GM12878 (cell line): ENCODE data around the gene IL3. TPM values are rescaled to one million over a fixed set of nuclear protein-coding genes. Genes with fewer than 3 reads are reported as not detected.
A peak's percentile ranks its signal among the peaks of the same experiment; 100 is the strongest.

ENCODE experiments used
- ATAC-seq: fragments of 200-7000 bp; cut with Tn5 transposase; 3 replicates; pipeline ENCODE4 v1.9.1; 2020; ENCODE audit warnings: mild to moderate bottlenecking, moderate library complexity
- BruUV-seq: library from RNA; stranded (reverse); fragments of 400-500 nt; replicated peaks from 2 replicates; lab custom pipeline; 2021; lab: Mats Ljungman, UMichigan
- CTCF ChIA-PET: fragments of 300-600 bp; sonication (Branson Sonifier 250); formaldehyde crosslinking; extraction: SDS; loops from one replicate; lab custom pipeline; 2021; ENCODE audit warnings: inconsistent platforms; lab: Yijun Ruan, JAX
- POLR2A ChIA-PET: fragments of 350-600 bp; formaldehyde crosslinking; extraction: SDS; loops from one replicate; lab custom pipeline; 2021; ENCODE audit warnings: inconsistent platforms; lab: Charles Lee
- RAD21 ChIA-PET: fragments of 300-600 bp; sonication (Branson Sonifier 250); formaldehyde crosslinking; loops from one replicate; lab custom pipeline; 2023; ENCODE audit warnings: antibody characterized with exemption; ENCODE audit not compliant: unreplicated experiment; lab: Charles Lee
- SMC1A ChIA-PET: fragments of 300-600 bp; sonication (Branson Sonifier 250); formaldehyde crosslinking; loops from one replicate; lab custom pipeline; 2023; ENCODE audit not compliant: unreplicated experiment, uncharacterized antibody; lab: Charles Lee
- DNase-seq: peaks from one replicate; pipeline ENCODE4 v3.0.0-alpha.2; 2011; ENCODE audit warnings: low read depth, low spot score
- FAIRE-seq: peaks from 3 replicates; lab custom pipeline; 2011; peaks lifted over from hg19 to GRCh38; lab: Jason Lieb, UNC
- H2AFZ ChIP-seq: 2 replicates; pipeline ENCODE4 v1.6.0; 2011; ENCODE audit warnings: low read depth, low read length, control low read depth; ENCODE audit not compliant: control insufficient read depth
- H3K27ac ChIP-seq: 2 replicates; pipeline ENCODE4 v1.5.1; 2011; ENCODE audit warnings: control low read depth; ENCODE audit not compliant: control insufficient read depth, insufficient read depth
- H3K27me3 ChIP-seq, 2 experiments: replicated peaks in 1 of 2; 2 replicates each; pipeline versions ENCODE4 v1.6.0 to v1.6.1; 2011; ENCODE audit warnings: low read length in 1 of 2; ENCODE audit not compliant: control insufficient read depth in 2 of 2, insufficient read depth in 2 of 2
- H3K36me3 ChIP-seq, 2 experiments: 2 replicates each; pipeline ENCODE4 v1.5.1; 2011; ENCODE audit warnings: low read length in 1 of 2; ENCODE audit not compliant: control insufficient read depth in 2 of 2, insufficient read depth in 2 of 2
- H3K4me1 ChIP-seq: 2 replicates; pipeline ENCODE4 v1.6.1; 2011; ENCODE audit warnings: mild to moderate bottlenecking, low read length, moderate library complexity, mixed read lengths; ENCODE audit not compliant: control insufficient read depth, insufficient read depth
- H3K4me2 ChIP-seq: 2 replicates; pipeline ENCODE4 v1.6.0; 2011; ENCODE audit warnings: control low read depth; ENCODE audit not compliant: control insufficient read depth, insufficient read depth
- H3K4me3 ChIP-seq: fragments of 200-600 bp; sonication (generic); 2 replicates; pipeline ENCODE4 v1.5.1; 2016
- H3K79me2 ChIP-seq: 2 replicates; pipeline ENCODE4 v1.6.0; 2011; ENCODE audit warnings: low read length; ENCODE audit not compliant: control insufficient read depth, insufficient read depth
- H3K9ac ChIP-seq: 2 replicates; pipeline ENCODE4 v1.8.0; 2011; ENCODE audit warnings: low read length, control low read depth, mixed read lengths; ENCODE audit not compliant: control insufficient read depth, insufficient read depth
- H3K9me3 ChIP-seq: replicated peaks from 3 replicates; pipeline ENCODE4 v1.5.1; 2011; ENCODE audit warnings: mild to moderate bottlenecking, low read length; ENCODE audit not compliant: control insufficient read depth, insufficient read depth
- H4K20me1 ChIP-seq: 2 replicates; pipeline ENCODE4 v1.6.0; 2011; ENCODE audit not compliant: control insufficient read depth, insufficient read depth
- ATF2 ChIP-seq: IDR thresholded peaks from 2 replicates; pipeline ENCODE4 v1.6.1; 2012; ENCODE audit warnings: low read length, inconsistent platforms
- ATF7 ChIP-seq: fragments of 450-650 bp; IDR thresholded peaks from 2 replicates; pipeline ENCODE4 v1.6.1; 2016; ENCODE audit warnings: low read depth, mild to moderate bottlenecking
- BCL11A ChIP-seq: IDR thresholded peaks from 2 replicates; pipeline ENCODE4 v1.6.1; 2011; ENCODE audit warnings: low read depth, low read length
- BHLHE40 ChIP-seq, 2 experiments: fragments of 450-650 bp in 1 of 2; IDR thresholded peaks; 2 replicates each; pipeline ENCODE4 v1.6.1; 2011 to 2017; ENCODE audit warnings: low read depth in 2 of 2, borderline replicate concordance in 1 of 2, improper control_type of control experiment in 1 of 2, low read length in 1 of 2, mild to moderate bottlenecking in 1 of 2
- CREM ChIP-seq: IDR thresholded peaks from 2 replicates; pipeline ENCODE4 v1.6.1; 2014; ENCODE audit warnings: antibody characterized with exemption, low read depth
- E4F1 ChIP-seq: fragments of 450-650 bp; IDR thresholded peaks from 2 replicates; pipeline ENCODE4 v1.6.1; 2018; ENCODE audit warnings: borderline replicate concordance, mild to moderate bottlenecking; ENCODE audit not compliant: partially characterized antibody
- FOXM1 ChIP-seq: IDR thresholded peaks from 2 replicates; pipeline ENCODE4 v1.6.1; 2012; ENCODE audit warnings: low read depth, mild to moderate bottlenecking, inconsistent platforms, low read length, moderate library complexity
- GATAD2B ChIP-seq: fragments of 450-650 bp; conservative IDR thresholded peaks from 2 replicates; pipeline ENCODE4 v1.6.1; 2017; ENCODE audit warnings: low read depth, mild to moderate bottlenecking, moderate library complexity
- IRF4 ChIP-seq: IDR thresholded peaks from 2 replicates; pipeline ENCODE4 v1.6.1; 2011; ENCODE audit warnings: low read depth, low read length
- JUNB ChIP-seq: IDR thresholded peaks from 2 replicates; pipeline ENCODE4 v1.6.1; 2016; ENCODE audit warnings: antibody characterized with exemption, mild to moderate bottlenecking
- MTA2 ChIP-seq: fragments of 450-650 bp; IDR thresholded peaks from 2 replicates; pipeline ENCODE4 v1.6.1; 2016; ENCODE audit warnings: low read depth, mild to moderate bottlenecking, moderate library complexity
- MXI1 ChIP-seq: fragments of 150-350 bp; IDR thresholded peaks from 2 replicates; pipeline ENCODE4 v1.6.1; 2011; ENCODE audit warnings: low read depth, mild to moderate bottlenecking, inconsistent platforms, low read length, improper control_type of control experiment
- NBN ChIP-seq: fragments of 450-650 bp; IDR thresholded peaks from 2 replicates; pipeline ENCODE4 v1.6.1; 2016
- NR2F1 ChIP-seq: fragments of 450-650 bp; conservative IDR thresholded peaks from 2 replicates; pipeline ENCODE4 v1.6.1; 2017; ENCODE audit warnings: mild to moderate bottlenecking
- PAX5 ChIP-seq: IDR thresholded peaks from 2 replicates; pipeline ENCODE4 v1.6.1; 2011; ENCODE audit warnings: low read depth, low read length, borderline replicate concordance
- SKIL ChIP-seq: fragments of 450-650 bp; IDR thresholded peaks from 2 replicates; pipeline ENCODE4 v1.6.1; 2017; ENCODE audit warnings: mild to moderate bottlenecking, low read depth, inconsistent platforms; ENCODE audit not compliant: poor library complexity, severe bottlenecking
- SPI1 ChIP-seq: IDR thresholded peaks from 2 replicates; pipeline ENCODE4 v1.6.1; 2011; ENCODE audit warnings: low read depth, mild to moderate bottlenecking, low read length, moderate library complexity, borderline replicate concordance; ENCODE audit not compliant: insufficient read depth
- TCF12 ChIP-seq: IDR thresholded peaks from 2 replicates; pipeline ENCODE4 v1.6.1; 2011; ENCODE audit warnings: low read depth, mild to moderate bottlenecking, low read length
- YBX1 ChIP-seq: fragments of 450-650 bp; IDR thresholded peaks from 2 replicates; pipeline ENCODE4 v1.6.1; 2016; ENCODE audit warnings: antibody characterized with exemption
- ZBED1 ChIP-seq: IDR thresholded peaks from 2 replicates; pipeline ENCODE4 v1.6.1; 2016; ENCODE audit warnings: borderline replicate concordance
- WGBS: methylation state at CpG from one replicate; pipeline ENCODE4 v1.1.6; 2016; ENCODE audit warnings: low lambda C conversion rate; ENCODE audit not compliant: insufficient replicate concordance, insufficient coverage; ENCODE audit errors: missing lambda C conversion rate; 5-methylcytosine and 5-hydroxymethylcytosine counted together
- in situ Hi-C: fragments of 300-500 bp; cut with MboI; formaldehyde crosslinking; loops from 9 replicates; pipeline ENCODE4 v1.14.3; 2018; ENCODE audit warnings: mixed read lengths
- intact Hi-C: fragments of 100-400 bp; cut with micrococcal nuclease; formaldehyde crosslinking; loops from one replicate; pipeline ENCODE4 v1.14.2; 2022; ENCODE audit not compliant: unreplicated experiment
- polyA plus RNA-seq, 11 experiments: library from polyadenylated mRNA; depleted of rRNA in 4 of 11; unstranded in 6 of 11; stranded (reverse) in 5 of 11; fragments of >200 nt; fragmentation: Nextera tagmentation in 4 of 11; fragmentation: Illumina TruSeq in 1 of 11; extraction: Ambion mirVana in 4 of 11; extraction: Trizol in 1 of 11; gene quantifications; 1 replicate in 1 of 11; 2 replicates in 10 of 11; pipeline versions ENCODE4 v1.2.1 to v1.2.3, GENCODE V29; 2011 to 2016; ENCODE audit warnings: inconsistent platforms in 2 of 11, missing spikeins in 2 of 11, low read depth in 1 of 11
- total RNA-seq, 4 experiments: library from RNA; depleted of rRNA in 3 of 4; stranded (reverse); fragments of >200 nt in 3 of 4; fragmentation: Illumina TruSeq in 1 of 4; extraction: Trizol in 1 of 4; gene quantifications; 2 replicates each; pipeline versions ENCODE4 v1.2.1 to v1.2.3, GENCODE V29; 2013 to 2021

Gene IL3
- total and polyA plus RNA-seq, 10 of the 15 experiments (the other 5 are each of a cell fraction or from before 2014, with no cell fraction given), result not detected

- Histone ChIP-seq H3K79me2 (no peaks in the 10 kb centered on the region), H2AFZ (0 out of 2 replicates have a peak overlapping the region, but pooled peaks have one; percentile 1), H4K20me1 (no peaks in the 10 kb centered on the region), H3K4me2 (peak overlapping the region; percentile 14), H3K36me3 (no peaks in the 10 kb centered on the region), H3K9ac (no peak overlapping the region), H3K27me3 (no peaks in the 10 kb centered on the region), H3K9me3 (no peaks in the 10 kb centered on the region), H3K4me3 (peak overlapping the region; percentile 13; the same call in 1 of the 2 replicates), H3K27ac (peak overlapping the region; percentile 38; the same call in 1 of the 2 replicates), H3K4me1 (peaks cover 75% of the 10 kb centered on the region)
- peak; percentile 56 for ATAC-seq
- ChIA-PET POLR2A (no interaction called here), RAD21 (no interaction called here), CTCF (no interaction called here), SMC1A (interaction anchor here (0.6 to 1.9 kb wide), 2 partner anchors 76 to 334 kb away, joined by 3 to 4 read pairs; no protein-coding TSS in a partner anchor)
- BruUV-seq, result no TSS peak
- DNase-seq, result peak; percentile 75
- 7% methylated on average over 8 of the region's 8 CpGs for WGBS
- in situ Hi-C loops, result no loop called here
- intact Hi-C loops, result no loop called here
- peak; percentile 18 for FAIRE-seq
- TF ChIP-seq CREM (peak; percentile 63; the same call in 1 of the 2 replicates), IRF4 (peak; percentile 28; the same call in 1 of the 2 replicates), TCF12 (peak; percentile 89), SKIL (peak; percentile 87), MTA2 (peak; percentile 84), SPI1 (peak; percentile 88), E4F1 (no peak), BCL11A (peak; percentile 40), BHLHE40 (IDR thresholded peaks at IDR 0.05; ENCODE audit: borderline replicate concordance in 1 of 2, low read depth in 2 of 2, low read length in 1 of 2) (peak; percentile 18 to 23; a peak in 1 of 4 replicates), YBX1 (no peak), ZBED1 (peak; percentile 79; the same call in 1 of the 2 replicates), NBN (0 out of 2 replicates have a peak, but pooled peaks have one; percentile 32), ATF2 (no peak), NR2F1 (peak; percentile 54; the same call in 1 of the 2 replicates), GATAD2B (peak; percentile 56; the same call in 1 of the 2 replicates), ATF7 (peak; percentile 51), PAX5 (peak; percentile 91; the same call in 1 of the 2 replicates), FOXM1 (no peak), JUNB (peak; percentile 80), MXI1 (no peak)
These were observed 40.3 kb downstream of the IL3 start for GRCh38 chr5:132100672-132101261.
